PFSK-1 (cell line): ENCODE measurements around the gene CACNA1B.

Source experiments
- POLR2AphosphoS5 ChIP-seq: IDR thresholded peaks from 2 replicates; pipeline ENCODE4 v1.6.1; 2012; ENCODE audit warnings: low read depth, mild to moderate bottlenecking, control low read depth, low read length, moderate library complexity
- REST ChIP-seq, 2 experiments: IDR thresholded peaks; 2 replicates each; pipeline versions ENCODE4 v1.6.1 to v1.8.0; 2011 to 2012; ENCODE audit warnings: low read depth in 2 of 2, low read length in 2 of 2, control low read depth in 1 of 2, inconsistent platforms in 1 of 2, mild to moderate bottlenecking in 1 of 2, moderate library complexity in 1 of 2; ENCODE audit not compliant: insufficient read depth in 1 of 2
- SIN3A ChIP-seq: IDR thresholded peaks from 2 replicates; pipeline ENCODE4 v1.6.1; 2012; ENCODE audit warnings: mild to moderate bottlenecking, low read length, moderate library complexity, borderline replicate concordance; ENCODE audit not compliant: insufficient read depth
- TAF1 ChIP-seq: IDR thresholded peaks from 2 replicates; pipeline ENCODE4 v1.6.1; 2012; ENCODE audit warnings: low read length, control low read depth, borderline replicate concordance; ENCODE audit not compliant: insufficient read depth

GRCh38 chr9:137882506-137882821, 4.9 kb downstream of the CACNA1B start:
- TF ChIP-seq REST (IDR thresholded peaks at IDR 0.05; ENCODE audit: insufficient read depth in 1 of 2, low read depth in 2 of 2, low read length in 2 of 2): no peak
- no peak for TF ChIP-seq POLR2AphosphoS5
- no peak for TF ChIP-seq TAF1
- no peak for TF ChIP-seq SIN3A
